NCI-H2196 (cell line): ENCODE measurements around the gene BET1.
"Not testable (repeated sequence)": the region's sequence is repeated elsewhere in the genome, so short reads cannot be mapped to it uniquely, and the experiment has no call there.

Experiments
- DNase-seq: peaks from one replicate; lab custom pipeline; 2025; ENCODE audit not compliant: unreplicated experiment; lab: John Stamatoyannopoulos, UW

The BET1 gene

GRCh38 chr7:94004024-94004951 is at the start of gene BET1:
Gene BET1 (minus strand): TSS chr7:94004355. CDS start chr7:94004216, 139 bp downstream.
- peak; percentile 98 for DNase-seq

GRCh38 chr7:94053532-94053931 is 49.4 kb upstream of the BET1 start:
- DNase-seq = no peak

GRCh38 chr7:94052398-94053180 is 48.4 kb upstream of the BET1 start:
- DNase-seq = no peak

GRCh38 chr7:94050046-94050445 is 45.9 kb upstream of the BET1 start:
- no peak for DNase-seq

GRCh38 chr7:94049615-94050014 is 45.5 kb upstream of the BET1 start:
- DNase-seq = no peak

GRCh38 chr7:94048755-94049154 is 44.6 kb upstream of the BET1 start:
- no peak for DNase-seq

- DNase-seq = no peak
These were observed 43.8 kb upstream of the BET1 start for GRCh38 chr7:94047956-94048355.

- no peak for DNase-seq
These were observed 41.4 kb upstream of the BET1 start for GRCh38 chr7:94045581-94045980.

GRCh38 chr7:94044806-94045205 is 40.7 kb upstream of the BET1 start:
- no peak for DNase-seq

- no peak for DNase-seq
These were observed 39.1 kb upstream of the BET1 start for GRCh38 chr7:94043299-94043698.

GRCh38 chr7:94042381-94042780 is 38.2 kb upstream of the BET1 start:
- no peak for DNase-seq

GRCh38 chr7:94041529-94041928 is 37.4 kb upstream of the BET1 start:
- DNase-seq = no peak

GRCh38 chr7:94040254-94040653 is 36.1 kb upstream of the BET1 start:
- DNase-seq = no peak

- DNase-seq = no peak
These were observed 35.3 kb upstream of the BET1 start for GRCh38 chr7:94039368-94040035.

- no peak for DNase-seq
These were observed 27.7 kb upstream of the BET1 start for GRCh38 chr7:94031865-94032264.

GRCh38 chr7:94030634-94031033 is 26.5 kb upstream of the BET1 start:
- no peak for DNase-seq

GRCh38 chr7:94029976-94030375 is 25.8 kb upstream of the BET1 start:
- DNase-seq = no peak

GRCh38 chr7:94028768-94029167 is 24.6 kb upstream of the BET1 start:
- no peak for DNase-seq

GRCh38 chr7:94026619-94027018 is 22.5 kb upstream of the BET1 start:
- not testable (repeated sequence) for DNase-seq

GRCh38 chr7:94022550-94022949 is 18.4 kb upstream of the BET1 start:
- DNase-seq = no peak

- no peak for DNase-seq
These were observed 12.6 kb upstream of the BET1 start for GRCh38 chr7:94016786-94017185.
